GM23338 (cell line): ENCODE data around the gene RGL1.

Experiments used
- CTCF ChIP-seq, 2 experiments: fragments of 200-600 bp in 1 of 2; sonication (generic) in 1 of 2; conservative IDR thresholded peaks; 2 replicates each; pipeline versions ENCODE4 v1.5.1 to v1.6.1; 2016 to 2017; ENCODE audit warnings: antibody characterized with exemption in 2 of 2, low read depth in 2 of 2, mild to moderate bottlenecking in 2 of 2, moderate library complexity in 1 of 2
- POLR2AphosphoS5 ChIP-seq: IDR thresholded peaks from 2 replicates; pipeline ENCODE4 v1.6.1; 2016; ENCODE audit warnings: antibody characterized with exemption, low read depth

- TF ChIP-seq CTCF (conservative IDR thresholded peaks at IDR 0.05; ENCODE audit: low read depth in 2 of 2), result no peak
- no peak for TF ChIP-seq POLR2AphosphoS5
These were observed 59.7 kb downstream of the RGL1 start for GRCh38 chr1:183864611-183865010.
